LoVo (cell line): ENCODE data around the gene ZNF783.
"Not testable (repeated sequence)": the region's sequence is repeated elsewhere in the genome, so short reads cannot be mapped to it uniquely, and the experiment has no call there.

Experiments used
- DNase-seq: peaks from one replicate; pipeline ENCODE4 v3.0.0-alpha.2; 2016; ENCODE audit warnings: low spot score

The ZNF783 gene

DNA sequence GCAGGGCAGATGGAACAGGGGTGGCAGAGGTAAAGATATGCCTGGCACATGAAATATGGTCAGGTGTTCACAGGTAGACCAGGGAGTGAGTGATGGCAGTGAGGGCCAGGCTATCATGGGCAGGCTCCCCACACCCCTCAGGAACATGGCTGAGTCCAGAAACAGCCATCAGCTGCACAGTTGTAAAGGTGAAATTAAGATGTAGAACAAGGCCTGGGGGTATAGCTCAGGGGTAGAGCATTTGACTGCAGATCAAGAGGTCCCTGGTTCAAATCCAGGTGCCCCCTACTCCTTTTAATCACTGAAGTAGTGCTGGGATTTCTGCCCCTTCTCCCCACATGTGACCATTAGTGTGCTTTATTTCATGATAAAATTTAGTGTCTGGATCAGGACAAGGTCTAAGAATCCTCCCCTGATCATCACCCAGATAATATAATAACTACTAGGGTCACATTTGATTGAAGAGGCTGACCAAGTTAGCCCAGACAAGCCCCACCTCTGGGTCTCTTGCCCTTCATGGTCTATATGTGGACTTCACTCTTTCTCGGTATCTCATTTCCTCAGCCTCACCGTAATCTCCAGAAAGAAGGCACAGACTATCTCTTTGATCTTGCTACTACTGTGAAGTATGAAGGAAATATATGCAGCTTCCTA, 69.0 kb downstream of the ZNF783 start:
- no peak for DNase-seq

DNA sequence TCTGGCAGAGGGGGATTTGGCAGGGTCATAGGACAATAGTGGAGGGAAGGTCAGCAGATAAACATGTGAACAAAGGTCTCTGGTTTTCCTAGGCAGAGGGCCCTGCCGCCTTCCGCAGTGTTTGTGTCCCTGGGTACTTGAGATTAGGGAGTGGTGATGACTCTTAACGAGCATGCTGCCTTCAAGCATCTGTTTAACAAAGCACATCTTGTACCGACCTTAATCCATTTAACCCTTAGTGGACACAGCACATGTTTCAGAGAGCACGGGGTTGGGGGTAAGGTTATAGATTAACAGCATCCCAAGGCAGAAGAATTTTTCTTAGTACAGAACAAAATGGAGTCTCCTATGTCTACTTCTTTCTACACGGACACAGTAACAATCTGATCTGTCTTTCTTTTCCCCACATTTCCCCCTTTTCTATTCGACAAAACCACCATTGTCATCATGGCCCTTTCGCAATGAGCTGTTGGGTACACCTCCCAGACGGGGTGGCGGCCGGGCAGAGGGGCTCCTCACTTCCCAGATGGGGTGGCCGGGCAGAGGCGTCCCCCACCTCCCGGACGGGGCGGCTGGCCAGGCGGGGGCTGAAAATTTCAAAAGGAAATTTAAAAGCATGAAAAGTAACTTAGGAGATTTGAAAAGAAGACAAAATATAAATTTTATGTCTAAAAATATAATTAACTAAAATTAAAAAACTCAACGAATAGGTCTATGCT, 70.8 kb downstream of the ZNF783 start:
- not testable (repeated sequence) for DNase-seq

DNA sequence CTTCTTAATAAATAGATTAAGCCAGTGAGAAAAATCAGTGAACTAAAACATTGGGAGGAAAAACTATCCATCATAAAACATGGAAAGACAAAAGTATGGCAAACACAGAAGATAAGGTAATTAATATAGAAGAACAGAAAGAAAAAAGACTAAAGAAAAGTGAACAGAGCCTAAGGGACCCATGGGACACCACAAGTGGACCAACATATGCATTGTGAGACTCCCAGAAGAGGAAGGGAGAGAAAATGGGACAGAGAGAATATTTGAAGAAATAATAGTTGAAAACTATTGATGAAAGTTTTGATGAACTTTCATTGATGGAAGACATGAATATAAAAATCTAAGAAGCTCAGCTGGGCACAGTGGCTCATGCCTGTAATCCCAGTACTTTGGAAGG, 71.3 kb downstream of the ZNF783 start:
- no peak for DNase-seq

DNA sequence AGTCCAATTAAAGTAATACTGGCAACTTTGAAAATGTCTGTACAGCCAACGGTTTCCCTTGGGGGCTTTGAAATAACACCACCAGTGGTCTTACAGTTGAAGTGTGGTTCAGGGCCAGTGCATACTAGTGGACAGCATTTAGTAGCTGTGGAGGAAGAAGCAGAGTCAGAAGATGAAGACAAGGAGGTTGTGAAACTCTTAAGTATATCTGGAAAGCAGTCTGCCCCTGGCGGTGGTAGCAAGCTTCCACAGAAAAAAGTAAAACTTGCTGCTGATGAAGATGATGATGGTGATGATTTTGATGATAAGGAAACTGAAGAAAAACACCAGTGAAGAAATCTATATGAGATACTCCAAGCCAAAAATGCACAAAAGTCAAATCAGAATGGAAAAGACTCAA, 72.2 kb downstream of the ZNF783 start:
- DNase-seq = no peak
